SK-N-SH (cell line): ENCODE measurements around the gene MED15. TPM values are rescaled to one million over a fixed set of nuclear protein-coding genes. Genes with fewer than 3 reads are reported as not detected.

ENCODE experiments used
- CTCF ChIA-PET: fragments of 300-600, 350-600 bp; formaldehyde crosslinking; extraction: SDS; loops from one replicate; lab custom pipeline; 2021; lab: Yijun Ruan, JAX
- POLR2A ChIA-PET: fragments of 350-600 bp; sonication (Branson Sonifier 250); formaldehyde crosslinking; extraction: SDS; loops from one replicate; lab custom pipeline; 2020; ENCODE audit warnings: antibody characterized with exemption, inconsistent platforms; lab: Yijun Ruan, JAX
- DNase-seq: peaks from one replicate; pipeline ENCODE4 v3.0.0; 2012
- H2AFZ ChIP-seq: fragments of 200-600 bp; sonication (generic); 2 replicates; pipeline ENCODE4 v1.8.1; 2016; ENCODE audit warnings: antibody characterized with exemption, mild to moderate bottlenecking, low read depth
- H3F3A ChIP-seq: fragments of 200-600 bp; sonication (generic); replicated peaks from 2 replicates; pipeline ENCODE3; 2016; ENCODE audit warnings: antibody characterized with exemption, mild to moderate bottlenecking; ENCODE audit not compliant: insufficient read depth
- H3K27ac ChIP-seq, 2 experiments: fragments of 200-500 bp in 1 of 2; fragments of 200-600 bp in 1 of 2; sonication (Bioruptor generic) in 1 of 2; sonication (generic), shearing (Covaris generic) in 1 of 2; 2 replicates each; pipeline versions ENCODE4 v1.5.1 to v1.6.1; 2014 to 2016; ENCODE audit warnings: low read depth in 2 of 2, inconsistent platforms in 1 of 2, low read length in 1 of 2, mild to moderate bottlenecking in 1 of 2, mixed read lengths in 1 of 2
- H3K27me3 ChIP-seq: fragments of 200-600 bp; sonication (generic), shearing (Covaris generic); 2 replicates; pipeline ENCODE4 v1.6.1; 2016; ENCODE audit warnings: mixed run types; ENCODE audit not compliant: insufficient read depth
- H3K36me3 ChIP-seq, 2 experiments: fragments of 200-500 bp in 1 of 2; fragments of 200-600 bp in 1 of 2; sonication (Bioruptor generic) in 1 of 2; sonication (generic) in 1 of 2; replicated peaks in 1 of 2; 2 replicates each; pipeline versions ENCODE3 to v1.5.1; 2014 to 2016; ENCODE audit warnings: low read length in 1 of 2, mild to moderate bottlenecking in 1 of 2; ENCODE audit not compliant: insufficient read depth in 2 of 2, control insufficient read depth in 1 of 2
- H3K4me1 ChIP-seq, 2 experiments: fragments of 200-500 bp in 1 of 2; fragments of 200-600 bp in 1 of 2; sonication (Bioruptor generic) in 1 of 2; sonication (generic), shearing (Covaris generic) in 1 of 2; 2 replicates each; pipeline versions ENCODE4 v1.5.1 to v1.6.1; 2014 to 2016; ENCODE audit warnings: low read depth in 1 of 2, low read length in 1 of 2, mixed run types in 1 of 2; ENCODE audit not compliant: insufficient read depth in 2 of 2, control insufficient read depth in 1 of 2
- H3K4me2 ChIP-seq: fragments of 200-600 bp; sonication (generic), shearing (Covaris generic); 2 replicates; pipeline ENCODE4 v1.6.1; 2017; ENCODE audit warnings: mixed run types
- H3K4me3 ChIP-seq, 2 experiments: fragments of 200-500 bp in 1 of 2; fragments of 200-600 bp in 1 of 2; sonication (Bioruptor generic) in 1 of 2; sonication (generic), shearing (Covaris generic) in 1 of 2; 2 replicates each; pipeline versions ENCODE4 v1.5.1 to v1.8.1; 2014 to 2016; ENCODE audit warnings: low read depth in 2 of 2, inconsistent platforms in 1 of 2, low read length in 1 of 2, mild to moderate bottlenecking in 1 of 2, mixed read lengths in 1 of 2, moderate library complexity in 1 of 2
- H3K79me2 ChIP-seq: fragments of 200-600 bp; sonication (generic); 2 replicates; pipeline ENCODE4 v1.8.1; 2017; ENCODE audit warnings: mild to moderate bottlenecking; ENCODE audit not compliant: insufficient read depth
- H3K9ac ChIP-seq: fragments of 200-600 bp; sonication (generic); 2 replicates; pipeline ENCODE4 v1.6.1; 2017; ENCODE audit warnings: mixed run types
- H3K9me2 ChIP-seq: fragments of 200-600 bp; sonication (generic); 2 replicates; pipeline ENCODE4 v1.6.1; 2017; ENCODE audit warnings: mixed run types
- H3K9me3 ChIP-seq: fragments of 200-600 bp; sonication (generic); 2 replicates; pipeline ENCODE4 v1.6.1; 2017; ENCODE audit warnings: mixed run types, mild to moderate bottlenecking, moderate library complexity
- H4K20me1 ChIP-seq: fragments of 200-600 bp; sonication (generic); 2 replicates; pipeline ENCODE4 v1.6.1; 2017; ENCODE audit warnings: mild to moderate bottlenecking, mixed run types; ENCODE audit not compliant: insufficient read depth
- ELF1 ChIP-seq: IDR thresholded peaks from 2 replicates; pipeline ENCODE4 v1.4.0; 2012
- EP300 ChIP-seq, 2 experiments: IDR thresholded peaks; 2 replicates each; pipeline versions ENCODE4 v1.4.0 to v1.6.1; 2012; ENCODE audit warnings: borderline replicate concordance in 1 of 2, low read depth in 1 of 2, low read length in 1 of 2
- EZH2phosphoT487 ChIP-seq: fragments of 200-600 bp; sonication (generic); IDR thresholded peaks from 2 replicates; pipeline ENCODE4 v1.6.1; 2017; ENCODE audit warnings: low read depth, mixed run types, mild to moderate bottlenecking, antibody characterized with exemption, moderate library complexity, borderline replicate concordance
- FOSL2 ChIP-seq: IDR thresholded peaks from 2 replicates; pipeline ENCODE4 v1.4.0; 2012; ENCODE audit warnings: low read depth, mild to moderate bottlenecking, moderate library complexity, borderline replicate concordance
- FOXJ3 ChIP-seq: sonication (generic); formaldehyde crosslinking; IDR thresholded peaks from 2 replicates; pipeline ENCODE4 v1.5.1; 2020; ENCODE audit warnings: mild to moderate bottlenecking, missing genetic modification reagents
- FOXM1 ChIP-seq: IDR thresholded peaks from 2 replicates; pipeline ENCODE4 v1.4.0; 2012; ENCODE audit warnings: low read depth, mild to moderate bottlenecking
- GATA2 ChIP-seq: sonication (generic); formaldehyde crosslinking; IDR thresholded peaks from 2 replicates; pipeline ENCODE4 v1.5.0; 2020; ENCODE audit warnings: mild to moderate bottlenecking, missing genetic modification reagents
- MEF2A ChIP-seq: IDR thresholded peaks from 2 replicates; pipeline ENCODE4 v1.4.0; 2012; ENCODE audit warnings: low read depth, borderline replicate concordance
- MXI1 ChIP-seq: IDR thresholded peaks from 2 replicates; pipeline ENCODE4 v1.6.1; 2012; ENCODE audit warnings: mild to moderate bottlenecking, low read depth, low read length, improper control_type of control experiment
- NFIC ChIP-seq: IDR thresholded peaks from 2 replicates; pipeline ENCODE4 v1.4.0; 2012; ENCODE audit warnings: borderline replicate concordance
- NRF1 ChIP-seq: IDR thresholded peaks from 2 replicates; pipeline ENCODE4 v1.6.1; 2012; ENCODE audit warnings: low read depth, mild to moderate bottlenecking, low read length
- RFX5 ChIP-seq: IDR thresholded peaks from 2 replicates; pipeline ENCODE4 v1.6.1; 2012; ENCODE audit warnings: mild to moderate bottlenecking, improper control_type of control experiment, low read length
- RXRA ChIP-seq: IDR thresholded peaks from 2 replicates; pipeline ENCODE4 v1.4.0; 2012; ENCODE audit warnings: low read depth, mild to moderate bottlenecking, borderline replicate concordance
- SIN3A ChIP-seq: IDR thresholded peaks from 2 replicates; pipeline ENCODE4 v1.6.1; 2012; ENCODE audit warnings: low read depth, mild to moderate bottlenecking, low read length, moderate library complexity, borderline replicate concordance
- TCF12 ChIP-seq: IDR thresholded peaks from 2 replicates; pipeline ENCODE4 v1.4.0; 2012
- TEAD4 ChIP-seq: IDR thresholded peaks from 2 replicates; pipeline ENCODE4 v1.4.0; 2012; ENCODE audit warnings: mild to moderate bottlenecking, borderline replicate concordance; ENCODE audit not compliant: insufficient read depth
- YY1 ChIP-seq: IDR thresholded peaks from 2 replicates; pipeline ENCODE4 v1.4.0; 2012; ENCODE audit warnings: low read depth, mild to moderate bottlenecking
- WGBS: methylation state at CpG from one replicate; pipeline ENCODE4 v1.1.6; 2017; ENCODE audit warnings: low lambda C conversion rate; 5-methylcytosine and 5-hydroxymethylcytosine counted together
- polyA plus RNA-seq, 3 experiments: library from polyadenylated mRNA; depleted of rRNA; stranded (reverse); fragments of >200 nt; gene quantifications; 2 replicates each; pipeline ENCODE4 v1.2.3, GENCODE V29; 2012
- TF ChIP-seq, protein P1 (sequence below): IDR thresholded peaks from 2 replicates; pipeline ENCODE4 v1.6.1; 2012; ENCODE audit warnings: mild to moderate bottlenecking, low read depth, low read length, moderate library complexity
- TF ChIP-seq, protein P2 (sequence below): IDR thresholded peaks from 2 replicates; pipeline ENCODE4 v1.4.0; 2012; ENCODE audit warnings: low read depth
- TF ChIP-seq, protein P3 (sequence below): IDR thresholded peaks from 2 replicates; pipeline ENCODE4 v1.4.0; 2012; ENCODE audit warnings: low read depth, borderline replicate concordance

MED15 gene
- polyA plus RNA-seq, 1 of the 3 experiments (the other 2 are of a cell fraction): 45.1 TPM

DNA sequence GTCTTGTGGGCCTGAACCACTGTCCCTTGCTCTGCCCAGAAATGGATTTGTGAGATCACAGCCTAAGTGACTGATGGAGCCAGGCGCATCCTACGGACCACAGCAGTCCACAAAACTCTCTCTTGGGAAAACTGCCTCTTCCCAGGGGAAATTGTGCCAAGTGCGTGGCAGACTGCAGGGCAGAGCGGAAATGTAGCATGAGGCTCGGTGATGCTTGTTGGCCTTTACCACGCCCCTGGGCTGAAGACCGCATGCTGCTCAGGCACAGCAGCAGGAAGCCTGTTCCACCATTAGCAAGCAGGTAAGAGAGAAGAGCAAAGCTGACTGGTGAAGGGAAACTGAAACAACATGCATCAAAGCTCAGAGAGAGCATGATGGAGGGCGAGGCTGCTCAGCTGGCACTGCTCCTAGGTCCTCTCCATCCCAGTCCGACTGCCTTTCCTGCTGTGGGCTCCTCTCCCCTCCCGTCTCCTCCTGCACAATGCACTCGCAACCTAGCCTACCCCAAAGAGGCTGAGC is 43.3 kb upstream of the MED15 start (continued):
- TF ChIP-seq, protein P1, sequence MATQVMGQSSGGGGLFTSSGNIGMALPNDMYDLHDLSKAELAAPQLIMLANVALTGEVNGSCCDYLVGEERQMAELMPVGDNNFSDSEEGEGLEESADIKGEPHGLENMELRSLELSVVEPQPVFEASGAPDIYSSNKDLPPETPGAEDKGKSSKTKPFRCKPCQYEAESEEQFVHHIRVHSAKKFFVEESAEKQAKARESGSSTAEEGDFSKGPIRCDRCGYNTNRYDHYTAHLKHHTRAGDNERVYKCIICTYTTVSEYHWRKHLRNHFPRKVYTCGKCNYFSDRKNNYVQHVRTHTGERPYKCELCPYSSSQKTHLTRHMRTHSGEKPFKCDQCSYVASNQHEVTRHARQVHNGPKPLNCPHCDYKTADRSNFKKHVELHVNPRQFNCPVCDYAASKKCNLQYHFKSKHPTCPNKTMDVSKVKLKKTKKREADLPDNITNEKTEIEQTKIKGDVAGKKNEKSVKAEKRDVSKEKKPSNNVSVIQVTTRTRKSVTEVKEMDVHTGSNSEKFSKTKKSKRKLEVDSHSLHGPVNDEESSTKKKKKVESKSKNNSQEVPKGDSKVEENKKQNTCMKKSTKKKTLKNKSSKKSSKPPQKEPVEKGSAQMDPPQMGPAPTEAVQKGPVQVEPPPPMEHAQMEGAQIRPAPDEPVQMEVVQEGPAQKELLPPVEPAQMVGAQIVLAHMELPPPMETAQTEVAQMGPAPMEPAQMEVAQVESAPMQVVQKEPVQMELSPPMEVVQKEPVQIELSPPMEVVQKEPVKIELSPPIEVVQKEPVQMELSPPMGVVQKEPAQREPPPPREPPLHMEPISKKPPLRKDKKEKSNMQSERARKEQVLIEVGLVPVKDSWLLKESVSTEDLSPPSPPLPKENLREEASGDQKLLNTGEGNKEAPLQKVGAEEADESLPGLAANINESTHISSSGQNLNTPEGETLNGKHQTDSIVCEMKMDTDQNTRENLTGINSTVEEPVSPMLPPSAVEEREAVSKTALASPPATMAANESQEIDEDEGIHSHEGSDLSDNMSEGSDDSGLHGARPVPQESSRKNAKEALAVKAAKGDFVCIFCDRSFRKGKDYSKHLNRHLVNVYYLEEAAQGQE: no peak
- TF ChIP-seq SIN3A (no peak), FOXJ3 (no peak), NRF1 (no peak), EP300 (IDR thresholded peaks at IDR 0.05; ENCODE audit: borderline replicate concordance in 1 of 2, low read depth in 1 of 2, low read length in 1 of 2) (no peak), TCF12 (no peak), TEAD4 (no peak)
- TF ChIP-seq, protein P2, sequence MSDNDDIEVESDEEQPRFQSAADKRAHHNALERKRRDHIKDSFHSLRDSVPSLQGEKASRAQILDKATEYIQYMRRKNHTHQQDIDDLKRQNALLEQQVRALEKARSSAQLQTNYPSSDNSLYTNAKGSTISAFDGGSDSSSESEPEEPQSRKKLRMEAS: no peak

DNA sequence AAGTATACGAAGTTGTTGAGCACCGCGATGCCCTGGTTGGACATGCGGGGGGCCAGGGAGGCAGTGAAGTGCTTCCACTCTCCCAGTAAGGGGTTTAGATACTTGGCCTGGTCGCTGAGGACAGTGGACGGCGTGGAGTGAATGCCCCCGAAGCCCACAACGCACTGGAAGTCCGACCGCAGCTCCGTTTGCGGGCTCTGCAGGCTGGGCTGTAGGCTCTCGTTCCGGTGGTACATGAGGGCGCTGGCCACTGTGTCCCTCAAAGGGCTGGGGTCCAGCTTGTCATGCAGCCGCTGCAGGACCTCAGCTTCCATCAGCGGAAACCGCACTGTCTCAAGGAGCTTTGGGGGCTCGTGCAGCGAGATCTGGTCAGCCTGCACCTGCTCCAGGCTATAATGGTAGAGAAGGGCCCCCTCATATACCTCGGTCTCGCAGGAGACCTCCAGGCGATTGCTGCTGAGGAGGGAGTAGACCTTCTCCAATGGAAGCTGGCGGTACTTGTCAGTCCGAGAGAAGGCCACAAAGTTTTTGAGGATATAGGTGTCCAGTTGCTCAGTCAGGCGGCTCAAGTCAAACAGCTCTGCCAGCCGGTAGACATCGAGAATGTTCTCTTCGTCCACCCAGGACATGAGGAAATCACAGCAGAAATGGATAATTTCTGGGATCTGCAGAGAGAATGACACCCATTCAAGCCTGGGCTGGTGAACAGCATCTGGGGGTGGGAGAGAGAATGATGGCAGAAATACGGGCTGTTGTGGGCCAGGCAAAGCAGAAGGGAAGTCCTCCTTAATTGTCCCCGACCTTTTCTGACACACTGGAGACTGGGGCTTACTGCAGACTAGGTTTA is 42.3 kb upstream of the MED15 start:
- 98% methylated on average over 20 of the region's 32 CpGs for WGBS
- CTCF ChIA-PET: interaction anchor here (1.0 to 1.3 kb wide), 2 partner anchors 9 to 47 kb away, joined by 3 to 7 read pairs; no protein-coding TSS in a partner anchor
- H2AFZ ChIP-seq: no peak overlapping the region
- TF ChIP-seq, protein P1: no peak
- TF ChIP-seq EZH2phosphoT487: no peak
- TF ChIP-seq RXRA: no peak
- TF ChIP-seq, protein P3, sequence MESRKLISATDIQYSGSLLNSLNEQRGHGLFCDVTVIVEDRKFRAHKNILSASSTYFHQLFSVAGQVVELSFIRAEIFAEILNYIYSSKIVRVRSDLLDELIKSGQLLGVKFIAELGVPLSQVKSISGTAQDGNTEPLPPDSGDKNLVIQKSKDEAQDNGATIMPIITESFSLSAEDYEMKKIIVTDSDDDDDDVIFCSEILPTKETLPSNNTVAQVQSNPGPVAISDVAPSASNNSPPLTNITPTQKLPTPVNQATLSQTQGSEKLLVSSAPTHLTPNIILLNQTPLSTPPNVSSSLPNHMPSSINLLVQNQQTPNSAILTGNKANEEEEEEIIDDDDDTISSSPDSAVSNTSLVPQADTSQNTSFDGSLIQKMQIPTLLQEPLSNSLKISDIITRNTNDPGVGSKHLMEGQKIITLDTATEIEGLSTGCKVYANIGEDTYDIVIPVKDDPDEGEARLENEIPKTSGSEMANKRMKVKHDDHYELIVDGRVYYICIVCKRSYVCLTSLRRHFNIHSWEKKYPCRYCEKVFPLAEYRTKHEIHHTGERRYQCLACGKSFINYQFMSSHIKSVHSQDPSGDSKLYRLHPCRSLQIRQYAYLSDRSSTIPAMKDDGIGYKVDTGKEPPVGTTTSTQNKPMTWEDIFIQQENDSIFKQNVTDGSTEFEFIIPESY: no peak
- TF ChIP-seq FOSL2: no peak
- TF ChIP-seq SIN3A: no peak
- no peak for TF ChIP-seq YY1
- TF ChIP-seq FOXM1: no peak
- TF ChIP-seq EP300 (IDR thresholded peaks at IDR 0.05; ENCODE audit: borderline replicate concordance in 1 of 2, low read depth in 1 of 2, low read length in 1 of 2): no peak
- no peak for TF ChIP-seq RFX5
- TF ChIP-seq GATA2 (CRISPR knock-in tag): no peak
- no peak for TF ChIP-seq TCF12
- no peak for TF ChIP-seq FOXJ3
- no peak for TF ChIP-seq NFIC
- TF ChIP-seq ELF1: no peak
- TF ChIP-seq MXI1: no peak
- no peak for TF ChIP-seq MEF2A

More for the DNA sequence above, 42.3 kb upstream of the MED15 start:
- Histone ChIP-seq H3K9me3 (no peaks in the 10 kb centered on the region), H3K27ac (no peak overlapping the region), H3K36me3 (peaks cover 9 to 25% of the 10 kb centered on the region in 2 experiments), H3K4me1 (peaks cover 0 to 5% of the 10 kb centered on the region in 2 experiments; a peak in 1 of 4 replicates), H3K4me2 (no peak overlapping the region), H3K9me2 (no peaks in the 10 kb centered on the region), H4K20me1 (no peaks in the 10 kb centered on the region), H3K4me3 (no peak overlapping the region), H3K9ac (no peak overlapping the region), H3F3A (no peaks in the 10 kb centered on the region), H3K27me3 (no peaks in the 10 kb centered on the region), H3K79me2 (no peaks in the 10 kb centered on the region)
- DNase-seq: no peak
- POLR2A ChIA-PET: no interaction called here
